ENCODE results near the gene TMEM255A.

- TF ChIP-seq CTCF (IDR thresholded peaks at IDR 0.05; ENCODE audit: poor library complexity, severe bottlenecking) (no peak), MXI1 (conservative IDR thresholded peaks at IDR 0.05; ENCODE audit: poor library complexity, severe bottlenecking) (no peak), EP300 (conservative IDR thresholded peaks at IDR 0.05; ENCODE audit: poor library complexity, severe bottlenecking) (no peak), SMC3 (conservative IDR thresholded peaks at IDR 0.05; ENCODE audit: poor library complexity) (no peak), POLR2AphosphoS5 (IDR thresholded peaks at IDR 0.05) (no peak), EZH2 (IDR thresholded peaks at IDR 0.05; ENCODE audit: borderline replicate concordance, insufficient read depth, low read length, poor library complexity, severe bottlenecking) (no peak)
- TF ChIP-seq, protein P1, sequence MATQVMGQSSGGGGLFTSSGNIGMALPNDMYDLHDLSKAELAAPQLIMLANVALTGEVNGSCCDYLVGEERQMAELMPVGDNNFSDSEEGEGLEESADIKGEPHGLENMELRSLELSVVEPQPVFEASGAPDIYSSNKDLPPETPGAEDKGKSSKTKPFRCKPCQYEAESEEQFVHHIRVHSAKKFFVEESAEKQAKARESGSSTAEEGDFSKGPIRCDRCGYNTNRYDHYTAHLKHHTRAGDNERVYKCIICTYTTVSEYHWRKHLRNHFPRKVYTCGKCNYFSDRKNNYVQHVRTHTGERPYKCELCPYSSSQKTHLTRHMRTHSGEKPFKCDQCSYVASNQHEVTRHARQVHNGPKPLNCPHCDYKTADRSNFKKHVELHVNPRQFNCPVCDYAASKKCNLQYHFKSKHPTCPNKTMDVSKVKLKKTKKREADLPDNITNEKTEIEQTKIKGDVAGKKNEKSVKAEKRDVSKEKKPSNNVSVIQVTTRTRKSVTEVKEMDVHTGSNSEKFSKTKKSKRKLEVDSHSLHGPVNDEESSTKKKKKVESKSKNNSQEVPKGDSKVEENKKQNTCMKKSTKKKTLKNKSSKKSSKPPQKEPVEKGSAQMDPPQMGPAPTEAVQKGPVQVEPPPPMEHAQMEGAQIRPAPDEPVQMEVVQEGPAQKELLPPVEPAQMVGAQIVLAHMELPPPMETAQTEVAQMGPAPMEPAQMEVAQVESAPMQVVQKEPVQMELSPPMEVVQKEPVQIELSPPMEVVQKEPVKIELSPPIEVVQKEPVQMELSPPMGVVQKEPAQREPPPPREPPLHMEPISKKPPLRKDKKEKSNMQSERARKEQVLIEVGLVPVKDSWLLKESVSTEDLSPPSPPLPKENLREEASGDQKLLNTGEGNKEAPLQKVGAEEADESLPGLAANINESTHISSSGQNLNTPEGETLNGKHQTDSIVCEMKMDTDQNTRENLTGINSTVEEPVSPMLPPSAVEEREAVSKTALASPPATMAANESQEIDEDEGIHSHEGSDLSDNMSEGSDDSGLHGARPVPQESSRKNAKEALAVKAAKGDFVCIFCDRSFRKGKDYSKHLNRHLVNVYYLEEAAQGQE (IDR thresholded peaks at IDR 0.05; ENCODE audit: borderline replicate concordance) = no peak
Measured at GRCh38 chrX:120281761-120282160, 29.5 kb downstream of the TMEM255A start.
